Stimulated activated naive B cell treated with anti-CD40 and anti-IgM and Interleukin-4, amounts not matched to agents 10 μg/mL and 1 μg/mL and 100 μg/mL, for 72 hours (primary cell): Measurements from ENCODE around the gene C3orf62.

Experiments used
- ATAC-seq, 2 donors: fragments of 150-1000 bp; cut with Tn5 transposase; replicated peaks; 2 replicates each; pipeline ENCODE4 v1.10.0; 2021; ENCODE audit warnings: moderate library complexity in 1 of 2
- DNase-seq: peaks from one replicate; pipeline ENCODE4 v3.0.0; 2021
- H3K27ac Mint-ChIP-seq: one replicate; pipeline ENCODE4 v1.8.0; 2022; ENCODE audit warnings: mild to moderate bottlenecking, mixed read lengths
- H3K27me3 Mint-ChIP-seq, 2 donors: one replicate each; pipeline ENCODE4 v1.8.0; 2022; ENCODE audit warnings: mixed read lengths in 2 of 2
- H3K36me3 Mint-ChIP-seq, 2 donors: one replicate each; pipeline ENCODE4 v1.8.0; 2022; ENCODE audit warnings: mixed read lengths in 2 of 2, mild to moderate bottlenecking in 1 of 2
- H3K4me1 Mint-ChIP-seq, 2 donors: one replicate each; pipeline ENCODE4 v1.8.0; 2022; ENCODE audit warnings: mixed read lengths in 2 of 2, mild to moderate bottlenecking in 1 of 2
- H3K4me3 Mint-ChIP-seq, 2 donors: one replicate each; pipeline ENCODE4 v1.8.0; 2022; ENCODE audit warnings: mild to moderate bottlenecking in 2 of 2, mixed read lengths in 2 of 2, moderate library complexity in 1 of 2
- H3K9me3 Mint-ChIP-seq, 2 donors: one replicate each; pipeline ENCODE4 v1.8.0; 2022; ENCODE audit warnings: mixed read lengths in 2 of 2, mild to moderate bottlenecking in 1 of 2

The C3orf62 gene

GRCh38 chr3:49276475-49277382 lies at the start of gene C3orf62:
Gene C3orf62 (minus strand): TSS chr3:49277232. CDS start chr3:49276872, 360 bp downstream.
- peak within 1 kb of the TSS; percentile 95 for H3K27ac Mint-ChIP-seq

GRCh38 chr3:49324768-49325167 lies 47.7 kb upstream of the C3orf62 start:
- Mint-ChIP-seq H3K27ac (no peak overlapping the region), H3K36me3 (peaks cover 33 to 57% of the 10 kb centered on the region in 2 donors), H3K9me3 (no peaks in the 10 kb centered on the region), H3K4me1 (peaks cover 2 to 6% of the 10 kb centered on the region in 2 donors), H3K27me3 (no peaks in the 10 kb centered on the region), H3K4me3 (no peak overlapping the region)
- ATAC-seq, result no peak
- DNase-seq, result no peak

More at GRCh38 chr3:49276475-49277382, at the start of gene C3orf62:
- H3K4me3 Mint-ChIP-seq, result peak within 1 kb of the TSS; percentile 83 to 91
- peaks cover 19 to 29% of the 10 kb centered on the region in 2 donors for H3K4me1 Mint-ChIP-seq
- H3K36me3 Mint-ChIP-seq, result peaks cover 19 to 32% of the 10 kb centered on the region in 2 donors
- peak; percentile 69 for DNase-seq
- peak; percentile 87 to 88 for ATAC-seq
- H3K9me3 Mint-ChIP-seq, result no peaks in the 10 kb centered on the region
- no peaks in the 10 kb centered on the region for H3K27me3 Mint-ChIP-seq

- Mint-ChIP-seq H3K4me1 (peaks cover 8 to 9% of the 10 kb centered on the region in 2 donors), H3K4me3 (no peak overlapping the region), H3K9me3 (no peaks in the 10 kb centered on the region), H3K27ac (no peak overlapping the region), H3K36me3 (peaks cover 31 to 40% of the 10 kb centered on the region in 2 donors), H3K27me3 (no peaks in the 10 kb centered on the region)
- ATAC-seq (no peak), DNase-seq (no peak)
Observed at GRCh38 chr3:49316696-49317457, 39.8 kb upstream of the C3orf62 start.

- Mint-ChIP-seq H3K27ac (peak overlapping the region; percentile 66), H3K9me3 (no peaks in the 10 kb centered on the region), H3K4me3 (no peak overlapping the region), H3K4me1 (peaks cover 9% of the 10 kb centered on the region in 2 donors), H3K36me3 (peaks cover 27 to 41% of the 10 kb centered on the region in 2 donors), H3K27me3 (no peaks in the 10 kb centered on the region)
- DNase-seq, result no peak
- ATAC-seq, result peak in 1 of 2 donors; percentile 70
Observed at GRCh38 chr3:49313896-49314688, 37.1 kb upstream of the C3orf62 start.

- H3K27me3 Mint-ChIP-seq, result no peaks in the 10 kb centered on the region
- no peak for ATAC-seq
Observed at GRCh38 chr3:49311283-49311682, 34.3 kb upstream of the C3orf62 start.

GRCh38 chr3:49310677-49311076 lies 33.6 kb upstream of the C3orf62 start:
- Mint-ChIP-seq H3K27ac (no peak overlapping the region), H3K27me3 (no peaks in the 10 kb centered on the region), H3K4me3 (no peak overlapping the region), H3K9me3 (no peaks in the 10 kb centered on the region), H3K36me3 (peaks cover 30 to 50% of the 10 kb centered on the region in 2 donors), H3K4me1 (peaks cover 9% of the 10 kb centered on the region in 2 donors)
- ATAC-seq (no peak), DNase-seq (no peak)

More at GRCh38 chr3:49311283-49311682, 34.3 kb upstream of the C3orf62 start:
- Mint-ChIP-seq H3K27ac (no peak overlapping the region), H3K4me1 (peaks cover 9% of the 10 kb centered on the region in 2 donors), H3K9me3 (no peaks in the 10 kb centered on the region), H3K4me3 (no peak overlapping the region), H3K36me3 (peaks cover 32 to 47% of the 10 kb centered on the region in 2 donors)
- no peak for DNase-seq

GRCh38 chr3:49305608-49306007 lies 28.6 kb upstream of the C3orf62 start:
- Mint-ChIP-seq H3K36me3 (peaks cover 29 to 51% of the 10 kb centered on the region in 2 donors), H3K4me1 (no peaks in the 10 kb centered on the region), H3K9me3 (no peaks in the 10 kb centered on the region), H3K27ac (no peak overlapping the region), H3K4me3 (no peak overlapping the region), H3K27me3 (no peaks in the 10 kb centered on the region)
- ATAC-seq (peak; percentile 73 to 79), DNase-seq (no peak)

- Mint-ChIP-seq H3K9me3 (no peaks in the 10 kb centered on the region), H3K27ac (peak overlapping the region; percentile 57), H3K4me3 (no peak overlapping the region), H3K4me1 (no peaks in the 10 kb centered on the region), H3K36me3 (peaks cover 33 to 54% of the 10 kb centered on the region in 2 donors), H3K27me3 (no peaks in the 10 kb centered on the region)
- no peak for DNase-seq
- no peak for ATAC-seq
Observed at GRCh38 chr3:49302613-49303012, 25.6 kb upstream of the C3orf62 start.

GRCh38 chr3:49300595-49300994 lies 23.6 kb upstream of the C3orf62 start:
- H3K9me3 Mint-ChIP-seq, result no peaks in the 10 kb centered on the region
- DNase-seq (no peak), ATAC-seq (no peak)
- H3K4me1 Mint-ChIP-seq, result peaks cover 0 to 2% of the 10 kb centered on the region in 2 donors
- no peaks in the 10 kb centered on the region for H3K27me3 Mint-ChIP-seq
- no peak overlapping the region for H3K4me3 Mint-ChIP-seq
- H3K36me3 Mint-ChIP-seq, result peaks cover 36 to 51% of the 10 kb centered on the region in 2 donors
- no peak overlapping the region for H3K27ac Mint-ChIP-seq

GRCh38 chr3:49298511-49298910 lies 21.5 kb upstream of the C3orf62 start:
- DNase-seq, result no peak
- no peak for ATAC-seq
- H3K27me3 Mint-ChIP-seq, result no peaks in the 10 kb centered on the region
- no peaks in the 10 kb centered on the region for H3K9me3 Mint-ChIP-seq
- H3K4me1 Mint-ChIP-seq, result peaks cover 0 to 4% of the 10 kb centered on the region in 2 donors
- H3K27ac Mint-ChIP-seq, result no peak overlapping the region
- H3K36me3 Mint-ChIP-seq, result peaks cover 36 to 48% of the 10 kb centered on the region in 2 donors
- no peak overlapping the region for H3K4me3 Mint-ChIP-seq

GRCh38 chr3:49296781-49297411 lies 19.9 kb upstream of the C3orf62 start:
- Mint-ChIP-seq H3K4me1 (peaks cover 0 to 4% of the 10 kb centered on the region in 2 donors), H3K27me3 (no peaks in the 10 kb centered on the region), H3K36me3 (peaks cover 44 to 53% of the 10 kb centered on the region in 2 donors), H3K9me3 (no peaks in the 10 kb centered on the region), H3K4me3 (no peak overlapping the region), H3K27ac (no peak overlapping the region)
- ATAC-seq, result no peak
- no peak for DNase-seq

- H3K27ac Mint-ChIP-seq, result no peak overlapping the region
- ATAC-seq (no peak), DNase-seq (no peak)
- peaks cover 0 to 4% of the 10 kb centered on the region in 2 donors for H3K4me1 Mint-ChIP-seq
- no peaks in the 10 kb centered on the region for H3K9me3 Mint-ChIP-seq
- H3K36me3 Mint-ChIP-seq, result peaks cover 40 to 54% of the 10 kb centered on the region in 2 donors
- no peak overlapping the region for H3K4me3 Mint-ChIP-seq
- no peaks in the 10 kb centered on the region for H3K27me3 Mint-ChIP-seq
Observed at GRCh38 chr3:49295489-49296058, 18.5 kb upstream of the C3orf62 start.

GRCh38 chr3:49294343-49294742 lies 17.3 kb upstream of the C3orf62 start:
- Mint-ChIP-seq H3K27ac (peak overlapping the region; percentile 37), H3K4me1 (peaks cover 0 to 4% of the 10 kb centered on the region in 2 donors), H3K36me3 (peaks cover 39 to 53% of the 10 kb centered on the region in 2 donors), H3K4me3 (no peak overlapping the region), H3K9me3 (no peaks in the 10 kb centered on the region), H3K27me3 (no peaks in the 10 kb centered on the region)
- DNase-seq, result no peak
- ATAC-seq, result no peak
